ENCODE data around the gene MYADM.

Gene MYADM

DNA sequence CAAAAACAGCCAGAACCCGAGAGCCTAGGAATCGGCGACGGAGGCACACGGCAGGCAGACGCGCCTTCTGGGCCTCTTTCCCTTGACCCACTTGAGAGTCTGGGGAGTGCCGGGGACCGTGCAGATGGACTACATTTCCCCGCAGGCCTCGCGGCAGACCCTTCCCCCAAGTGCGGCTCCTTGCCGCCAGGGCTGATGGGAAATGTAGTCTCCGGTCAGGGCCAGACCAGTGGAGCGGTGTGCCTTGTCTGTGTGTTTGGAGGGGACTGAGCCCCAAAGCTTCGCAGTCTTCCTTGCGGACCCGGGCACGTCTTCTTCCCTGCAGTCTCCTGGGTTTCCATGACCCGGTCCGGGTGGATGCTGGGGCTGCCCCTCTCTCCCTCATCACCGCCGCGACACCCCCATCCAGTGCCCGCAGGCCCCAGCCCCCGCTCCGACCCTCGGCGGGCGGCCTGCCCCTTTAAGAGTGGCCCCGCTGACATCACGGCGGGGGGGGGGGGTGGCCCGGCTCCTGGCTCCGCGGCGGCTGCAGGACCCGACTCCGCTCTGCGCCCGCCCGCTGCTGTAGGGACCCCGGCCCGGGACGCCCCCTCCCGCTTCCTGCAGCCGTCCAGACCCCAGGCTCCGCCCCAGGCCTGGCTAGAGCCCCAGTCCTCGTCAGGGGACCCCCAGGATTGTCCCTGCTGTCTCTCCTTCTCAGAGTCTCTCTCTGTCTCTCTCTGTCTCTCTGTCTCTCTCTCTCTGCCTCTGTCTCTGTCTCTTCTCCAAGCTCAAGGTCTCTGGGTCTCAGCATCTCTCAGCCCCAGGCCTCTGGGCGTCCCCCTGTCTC is 40.6 kb downstream of the MYADM start:
- Mint-ChIP-seq H3K27ac (no peak overlapping the region), H3K27me3 (ENCODE audit: low read depth) (peaks cover 71% of the 10 kb centered on the region), H3K4me3 (peak overlapping the region; percentile 22), H3K36me3 (ENCODE audit: low read depth) (peaks cover 2% of the 10 kb centered on the region), H3K4me1 (ENCODE audit: low read depth) (peaks cover 25% of the 10 kb centered on the region), H3K9me3 (no peaks in the 10 kb centered on the region)

DNA sequence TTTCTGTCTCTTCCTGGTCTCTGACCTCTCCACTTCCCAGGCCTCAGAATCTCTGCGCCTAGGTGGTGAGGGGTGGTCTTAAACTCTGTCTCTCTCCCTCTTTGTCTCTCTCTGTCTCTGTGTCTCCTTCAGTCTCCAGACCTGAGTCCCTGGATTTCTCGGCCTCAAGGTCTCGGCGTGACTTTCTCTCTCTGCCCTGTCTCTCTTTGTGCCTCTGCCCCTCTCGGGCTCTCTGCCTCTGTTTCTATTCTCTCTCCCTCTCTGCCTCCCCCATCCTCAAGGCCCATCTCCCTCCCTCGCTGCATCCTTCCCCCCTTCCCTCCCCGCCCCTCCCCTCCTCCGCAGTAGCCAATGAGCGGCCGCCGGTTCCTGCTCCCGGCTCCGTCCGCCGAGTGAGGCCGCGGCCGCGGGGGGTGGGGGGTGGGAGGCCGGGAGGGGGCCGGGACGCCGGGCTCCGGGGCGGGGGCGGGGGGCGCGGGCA is 41.3 kb downstream of the MYADM start, which contains the start of gene CACNG7:
Gene CACNG7 (plus strand): TSS at position 344 of the 481 bp plus-strand sequence. CDS start 3,554 bp downstream, outside the sequence.
- Mint-ChIP-seq H3K36me3 (ENCODE audit: low read depth) (peaks cover 2% of the 10 kb centered on the region), H3K27ac (no peak within 1 kb of the TSS), H3K4me1 (ENCODE audit: low read depth) (peaks cover 25% of the 10 kb centered on the region), H3K27me3 (ENCODE audit: low read depth) (peaks cover 71% of the 10 kb centered on the region), H3K4me3 (peak within 1 kb of the TSS; percentile 22), H3K9me3 (no peaks in the 10 kb centered on the region)

DNA sequence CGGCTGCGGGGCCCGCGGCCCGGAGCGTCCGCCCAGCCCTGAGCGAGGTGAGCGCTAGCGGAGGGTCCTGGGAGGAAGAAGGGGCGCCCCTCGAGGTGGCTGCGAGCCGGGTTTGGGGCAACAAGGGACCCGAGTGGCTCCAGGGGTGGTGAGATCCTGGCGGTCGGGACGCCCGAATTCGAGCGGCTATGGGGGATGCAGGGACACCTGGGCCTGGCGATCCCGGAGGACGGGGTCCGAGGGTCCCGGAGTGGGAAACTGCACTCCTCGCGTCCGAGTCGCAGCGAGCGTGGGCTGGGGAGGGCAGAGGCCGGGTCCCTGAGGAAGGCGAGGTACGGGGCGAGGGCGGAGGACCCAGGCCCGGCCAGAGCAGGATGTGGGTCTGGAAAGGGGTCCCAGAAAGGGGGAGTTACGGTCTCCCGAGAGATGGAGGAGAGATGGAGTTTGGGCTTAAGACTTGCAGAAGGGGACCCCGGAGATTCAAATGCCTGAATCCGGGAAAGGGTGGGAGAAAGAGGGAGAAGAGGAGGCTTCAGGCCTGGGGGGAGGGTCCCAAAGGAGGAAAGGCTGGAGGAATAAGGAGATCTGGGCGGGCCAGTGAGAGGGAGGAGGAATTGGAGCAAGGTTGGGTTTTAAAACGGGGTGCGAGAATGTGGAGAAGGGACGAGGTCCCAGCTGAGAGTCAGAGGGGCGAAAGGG is 41.9 kb downstream of the MYADM start:
- no peaks in the 10 kb centered on the region for H3K9me3 Mint-ChIP-seq
- peaks cover 2% of the 10 kb centered on the region for H3K36me3 Mint-ChIP-seq (ENCODE audit: low read depth)
- peaks cover 71% of the 10 kb centered on the region for H3K27me3 Mint-ChIP-seq (ENCODE audit: low read depth)
- peaks cover 19% of the 10 kb centered on the region for H3K4me1 Mint-ChIP-seq (ENCODE audit: low read depth)
- no peak overlapping the region for H3K27ac Mint-ChIP-seq
- H3K4me3 Mint-ChIP-seq = no peak overlapping the region

DNA sequence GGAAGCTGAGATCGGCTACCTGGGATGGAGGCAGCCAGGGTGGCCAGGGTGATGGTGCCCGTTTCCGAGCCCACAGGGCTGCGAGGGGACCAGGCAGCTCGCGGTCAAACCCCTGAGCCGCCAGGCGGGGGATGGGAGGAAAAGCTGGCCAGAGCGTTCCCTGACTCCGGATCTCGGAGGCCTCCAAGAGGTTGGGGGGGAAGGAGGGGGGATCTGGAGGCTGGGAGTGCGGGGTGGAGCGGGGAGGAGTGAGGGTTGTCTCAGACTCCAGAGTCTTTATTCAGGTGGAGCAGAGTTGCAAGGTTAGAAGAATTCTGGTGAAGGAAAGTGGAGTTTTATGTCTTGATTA is 42.5 kb downstream of the MYADM start:
- H3K9me3 Mint-ChIP-seq = no peaks in the 10 kb centered on the region
- H3K4me3 Mint-ChIP-seq = no peak overlapping the region
- H3K27ac Mint-ChIP-seq = no peak overlapping the region
- H3K36me3 Mint-ChIP-seq (ENCODE audit: low read depth) = peaks cover 2% of the 10 kb centered on the region
- peaks cover 66% of the 10 kb centered on the region for H3K27me3 Mint-ChIP-seq (ENCODE audit: low read depth)
- peaks cover 14% of the 10 kb centered on the region for H3K4me1 Mint-ChIP-seq (ENCODE audit: low read depth)

DNA sequence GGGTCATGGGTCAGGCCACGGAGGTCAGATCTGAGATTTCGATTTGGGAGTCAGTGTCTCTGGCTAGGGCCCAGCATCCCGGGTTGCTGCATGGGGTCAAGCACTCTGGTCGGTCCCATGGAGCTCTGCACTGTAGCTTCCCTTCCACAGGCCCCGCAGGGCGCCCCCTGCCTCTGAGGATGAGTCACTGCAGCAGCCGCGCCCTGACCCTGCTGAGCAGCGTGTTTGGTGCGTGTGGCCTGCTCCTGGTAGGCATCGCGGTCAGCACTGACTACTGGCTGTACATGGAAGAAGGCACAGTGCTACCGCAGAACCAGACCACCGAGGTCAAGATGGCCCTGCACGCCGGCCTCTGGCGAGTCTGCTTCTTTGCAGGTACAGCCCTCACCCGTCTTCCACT is 45.0 kb downstream of the MYADM start:
- Mint-ChIP-seq H3K4me1 (ENCODE audit: low read depth) (peaks cover 5% of the 10 kb centered on the region), H3K27me3 (ENCODE audit: low read depth) (peaks cover 42% of the 10 kb centered on the region), H3K36me3 (ENCODE audit: low read depth) (peaks cover 2% of the 10 kb centered on the region), H3K9me3 (no peaks in the 10 kb centered on the region), H3K4me3 (no peak overlapping the region), H3K27ac (no peak overlapping the region)

DNA sequence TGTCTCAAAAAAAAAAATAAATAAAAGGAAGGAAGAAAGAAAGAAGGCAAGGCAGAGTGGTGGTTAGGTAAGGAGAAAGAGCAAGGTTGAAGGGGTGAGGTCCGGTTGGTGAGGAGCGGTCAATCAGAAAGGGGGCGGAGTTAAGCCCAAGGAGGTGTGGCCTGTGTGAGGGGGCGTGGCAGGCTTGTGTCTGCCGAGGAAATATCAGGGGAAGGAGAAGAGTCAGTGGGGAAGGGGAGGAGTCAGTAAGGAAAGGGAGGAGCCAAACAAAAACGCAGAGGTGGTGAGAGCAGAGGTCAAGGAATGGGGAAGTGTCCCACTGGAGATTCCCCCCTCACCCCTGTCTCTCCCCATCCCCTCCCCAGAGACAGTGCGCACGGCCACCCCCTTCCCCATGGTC is 47.3 kb downstream of the MYADM start:
- Mint-ChIP-seq H3K9me3 (no peaks in the 10 kb centered on the region), H3K27me3 (ENCODE audit: low read depth) (peaks cover 23% of the 10 kb centered on the region), H3K27ac (no peak overlapping the region), H3K4me1 (ENCODE audit: low read depth) (no peaks in the 10 kb centered on the region), H3K36me3 (ENCODE audit: low read depth) (no peaks in the 10 kb centered on the region), H3K4me3 (no peak overlapping the region)

DNA sequence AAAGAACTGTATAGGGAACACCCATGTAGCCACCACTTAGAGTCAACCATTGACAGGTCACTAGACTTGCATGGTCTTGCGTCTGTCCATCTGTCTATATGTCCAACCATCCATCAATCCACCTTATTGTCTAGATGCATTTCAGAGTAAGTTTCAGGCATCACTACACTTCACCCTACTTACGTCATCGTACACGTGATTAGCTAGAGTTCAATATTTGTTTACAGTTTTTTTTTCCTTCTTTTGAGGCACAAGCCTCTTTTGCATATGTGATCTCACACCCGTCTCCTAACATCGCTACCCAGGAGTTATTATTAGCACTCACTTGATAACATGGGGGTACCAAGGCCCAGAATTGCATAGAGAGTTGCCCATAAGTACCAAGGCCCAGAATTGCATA is 48.3 kb downstream of the MYADM start:
- H3K36me3 Mint-ChIP-seq (ENCODE audit: low read depth) = no peaks in the 10 kb centered on the region
- no peak overlapping the region for H3K27ac Mint-ChIP-seq
- no peaks in the 10 kb centered on the region for H3K9me3 Mint-ChIP-seq
- peaks cover 13% of the 10 kb centered on the region for H3K27me3 Mint-ChIP-seq (ENCODE audit: low read depth)
- no peaks in the 10 kb centered on the region for H3K4me1 Mint-ChIP-seq (ENCODE audit: low read depth)
- H3K4me3 Mint-ChIP-seq = no peak overlapping the region

DNA sequence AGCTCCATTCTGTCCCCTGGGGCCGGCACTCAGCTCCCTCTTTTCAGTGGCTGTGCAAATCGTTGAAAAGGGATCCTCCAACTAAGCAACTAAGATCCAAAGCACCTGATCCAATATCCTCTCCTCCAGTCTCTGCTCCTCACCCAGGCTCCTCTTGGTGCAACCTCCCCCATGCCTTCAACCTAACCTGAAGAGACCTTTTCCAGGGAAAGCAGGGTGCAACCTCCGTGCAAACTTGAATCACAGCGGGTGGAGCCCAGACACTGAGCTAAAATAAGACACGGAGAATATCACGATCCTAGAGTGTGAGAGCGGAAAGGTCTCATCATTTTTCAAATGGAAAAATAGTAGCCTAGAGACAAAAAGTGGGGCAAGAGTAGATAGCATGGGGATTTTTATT is 49.7 kb downstream of the MYADM start:
- no peak overlapping the region for H3K4me3 Mint-ChIP-seq
- H3K27ac Mint-ChIP-seq = no peak overlapping the region
- H3K4me1 Mint-ChIP-seq (ENCODE audit: low read depth) = no peaks in the 10 kb centered on the region
- no peaks in the 10 kb centered on the region for H3K36me3 Mint-ChIP-seq (ENCODE audit: low read depth)
- H3K9me3 Mint-ChIP-seq = no peaks in the 10 kb centered on the region
- no peaks in the 10 kb centered on the region for H3K27me3 Mint-ChIP-seq (ENCODE audit: low read depth)
